ENCODE results near the gene CISTR. TPM values are rescaled to one million over a fixed set of nuclear protein-coding genes. Genes with fewer than 3 reads are reported as not detected.
A peak's percentile ranks its signal among the peaks of the same experiment; 100 is the strongest.
"Not testable (repeated sequence)": the region's sequence is repeated elsewhere in the genome, so short reads cannot be mapped to it uniquely, and the experiment has no call there.

CISTR gene
- total RNA-seq, 1 donor from 2014 or later: not detected

DNA sequence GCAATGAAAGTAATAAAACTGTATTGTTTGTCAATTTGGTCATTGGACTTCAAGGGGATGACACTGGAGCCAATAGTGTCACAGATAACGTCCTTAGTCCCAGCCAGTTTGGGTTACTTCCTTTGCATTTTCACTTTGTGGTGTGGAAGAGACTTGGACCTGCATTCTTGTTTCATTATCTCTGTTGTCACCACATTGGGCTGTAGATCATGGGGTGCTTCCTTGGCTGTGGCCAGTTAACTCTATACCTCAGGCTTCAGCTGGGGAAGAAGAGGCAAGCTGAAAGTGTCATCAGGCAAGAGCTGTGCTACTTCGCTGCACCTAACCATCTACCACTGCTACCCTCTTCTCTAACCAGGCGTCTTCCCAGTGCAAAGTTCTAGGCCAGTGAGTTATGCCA lies 15.1 kb upstream of the CISTR start:
- DNase-seq (ENCODE audit: low spot score): no peak
- intact Hi-C loops (cut with DNase I): no loop called here
- no peak for ATAC-seq

DNA sequence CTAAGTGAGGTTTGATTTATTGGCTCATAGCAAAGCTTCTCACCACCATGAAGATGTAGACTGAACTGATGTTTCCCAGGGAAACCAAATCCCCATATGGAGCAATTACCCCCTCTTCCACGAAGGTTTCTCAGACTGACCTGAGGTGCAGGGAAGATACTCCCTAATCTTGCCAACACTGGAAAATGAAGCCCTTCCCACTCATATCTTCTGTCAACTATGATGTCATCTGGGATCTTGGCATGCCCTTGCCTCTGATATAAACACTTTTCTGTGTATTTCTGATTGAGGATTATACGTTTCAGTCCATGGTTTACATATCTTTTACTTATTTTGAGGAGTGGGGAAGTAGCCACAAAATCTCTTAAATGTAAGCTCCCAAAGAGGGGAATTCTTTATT lies 14.1 kb upstream of the CISTR start:
- ATAC-seq: no peak
- DNase-seq (ENCODE audit: low spot score): no peak
- intact Hi-C loops (cut with DNase I): no loop called here

DNA sequence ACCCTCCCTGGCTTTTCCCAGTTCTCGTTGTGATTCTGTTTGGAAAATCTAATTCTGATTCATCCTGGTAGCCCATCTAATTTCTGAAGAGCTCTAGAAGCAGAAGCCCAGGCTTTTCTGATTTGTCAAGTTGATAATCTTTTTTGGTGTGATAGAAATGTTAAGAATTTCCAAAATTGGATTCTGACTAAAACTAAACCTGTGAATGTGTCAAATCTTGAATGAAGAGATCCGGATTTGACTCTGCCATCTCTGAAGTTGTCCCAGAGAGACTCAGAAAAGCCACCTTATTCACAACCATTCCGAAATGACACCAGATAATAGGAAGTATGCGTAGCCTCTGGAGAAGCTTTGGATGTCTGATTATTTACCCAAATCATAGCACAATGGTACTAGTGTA lies 12.8 kb upstream of the CISTR start:
- intact Hi-C loops (cut with DNase I): no loop called here
- DNase-seq (ENCODE audit: low spot score) (no peak), ATAC-seq (no peak)

DNA sequence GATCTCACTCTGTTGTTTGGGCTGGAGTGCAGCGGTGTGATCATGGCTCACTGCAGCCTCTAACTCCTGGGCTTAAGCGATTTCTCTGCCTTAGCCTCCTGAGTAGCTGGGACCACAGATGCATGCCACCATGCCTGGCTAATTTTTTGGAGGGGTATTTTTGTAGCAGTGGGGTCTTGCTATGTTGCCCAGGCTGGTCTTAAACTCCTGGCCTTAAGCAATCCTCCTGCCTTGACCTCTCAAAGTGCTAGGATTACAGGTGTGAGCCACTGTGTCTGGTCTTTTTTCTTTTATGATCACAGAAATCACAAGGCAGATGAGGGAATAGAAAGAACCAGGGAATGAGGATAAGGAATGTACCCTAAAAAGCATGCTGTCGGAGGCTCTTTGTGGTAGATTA lies 11.0 kb upstream of the CISTR start:
- DNase-seq (ENCODE audit: low spot score); intact Hi-C loops (cut with DNase I); ATAC-seq: not testable (repeated sequence)

DNA sequence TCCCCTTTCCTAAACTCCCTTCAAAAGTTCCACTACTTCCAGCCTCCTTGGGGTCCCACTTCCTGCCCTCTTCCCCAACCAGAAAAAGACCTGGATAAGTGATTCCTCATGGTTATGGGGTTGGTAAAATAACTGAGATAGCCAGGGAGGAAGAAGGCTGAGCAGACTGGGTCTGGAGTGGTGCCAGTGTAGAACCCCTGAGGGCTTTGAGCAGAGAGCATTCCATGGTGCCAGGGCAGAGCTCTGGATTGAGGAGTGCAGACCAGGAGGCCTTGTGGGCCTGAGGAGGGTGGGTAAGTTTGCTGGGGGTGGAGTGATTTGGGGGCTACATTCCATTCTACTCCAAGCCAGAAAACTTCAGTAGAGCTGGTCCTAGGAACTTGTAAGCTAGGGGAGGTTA lies 9.5 kb upstream of the CISTR start:
- no peak for ATAC-seq
- no peak for DNase-seq (ENCODE audit: low spot score)
- intact Hi-C loops (cut with DNase I): no loop called here

DNA sequence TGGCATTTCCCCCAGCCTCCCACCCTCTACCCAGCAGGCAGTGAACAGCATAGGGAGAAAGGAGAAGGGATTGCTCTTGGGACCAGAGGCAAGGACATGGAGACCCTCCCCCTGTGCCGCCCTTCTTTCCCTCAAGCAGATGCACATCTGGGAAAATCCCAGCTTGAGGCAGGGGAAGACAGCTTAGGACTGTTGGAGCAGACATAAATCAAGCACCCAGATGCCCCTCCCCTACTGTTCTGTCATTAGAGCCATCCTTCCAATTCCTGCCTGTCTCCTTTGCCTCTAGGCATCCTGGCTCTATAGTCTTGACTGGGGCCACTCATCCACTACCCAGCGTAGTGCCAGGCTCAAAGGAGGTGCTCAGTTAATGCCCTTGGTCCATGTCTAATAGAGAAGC lies 7.5 kb upstream of the CISTR start:
- DNase-seq (ENCODE audit: low spot score) (no peak), ATAC-seq (no peak)
- intact Hi-C loops (cut with DNase I): loop anchor here (10.0 kb wide), 1 partner anchor 196 kb away; the partner anchor contains the start of gene HOXC12

DNA sequence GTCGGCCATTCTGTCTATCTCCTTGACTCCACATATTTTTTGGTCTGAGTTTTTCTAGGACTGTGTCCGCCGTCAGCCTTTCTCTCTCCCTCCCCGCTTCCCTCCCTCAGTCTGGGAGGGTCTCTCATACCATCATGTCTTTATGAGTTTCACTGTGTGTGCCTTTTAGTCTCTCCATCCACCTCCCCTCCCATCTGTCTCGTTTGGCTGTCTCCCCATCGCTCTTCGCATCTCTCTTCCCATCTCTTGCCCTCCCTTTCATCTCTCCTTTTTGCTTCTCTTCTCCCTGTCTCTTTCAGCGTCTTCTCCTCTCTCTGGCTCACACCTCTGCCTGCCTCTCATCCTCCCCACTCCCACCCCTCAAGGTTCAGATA lies 6.9 kb upstream of the CISTR start:
- ATAC-seq (no peak), DNase-seq (ENCODE audit: low spot score) (no peak)
- intact Hi-C loops (cut with DNase I): loop anchor here (10.0 kb wide), 1 partner anchor 196 kb away; the partner anchor contains the start of gene HOXC12

DNA sequence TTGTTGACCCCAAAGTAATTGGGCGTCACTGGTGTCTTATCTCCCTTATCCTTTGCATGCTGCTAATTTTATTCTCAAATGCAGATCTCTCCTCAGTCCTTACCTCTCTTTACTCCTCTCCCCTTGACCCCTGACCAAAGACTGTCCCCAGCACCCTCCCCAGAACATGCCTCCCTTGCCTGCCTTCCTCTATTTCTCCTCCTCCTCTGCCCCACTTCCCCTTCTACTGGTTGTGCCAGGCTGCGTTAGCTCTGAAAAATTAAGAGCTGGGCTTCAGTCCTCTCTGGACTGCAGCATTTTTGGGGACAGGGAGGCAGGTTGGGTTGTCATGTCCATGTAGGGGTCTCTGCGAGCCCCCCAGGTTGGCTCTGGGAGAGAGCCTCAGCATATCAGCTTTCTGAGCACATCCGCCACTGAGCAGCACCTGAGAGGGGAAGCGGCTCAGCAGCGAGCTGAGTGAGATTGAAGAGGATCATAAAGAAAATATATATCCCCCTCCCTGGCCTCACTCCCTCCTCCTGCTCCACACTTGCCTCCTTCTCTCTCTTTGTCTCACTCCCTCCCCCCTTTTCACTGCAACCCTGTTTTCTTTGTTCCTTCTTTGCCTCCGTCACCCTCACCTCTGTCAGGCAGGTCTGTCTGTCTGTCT lies 6.4 kb upstream of the CISTR start:
- no peak for ATAC-seq
- intact Hi-C loops (cut with DNase I): loop anchor here (10.0 kb wide), 1 partner anchor 197 kb away; the partner anchor contains the start of gene HOXC12
- no peak for DNase-seq (ENCODE audit: low spot score)

DNA sequence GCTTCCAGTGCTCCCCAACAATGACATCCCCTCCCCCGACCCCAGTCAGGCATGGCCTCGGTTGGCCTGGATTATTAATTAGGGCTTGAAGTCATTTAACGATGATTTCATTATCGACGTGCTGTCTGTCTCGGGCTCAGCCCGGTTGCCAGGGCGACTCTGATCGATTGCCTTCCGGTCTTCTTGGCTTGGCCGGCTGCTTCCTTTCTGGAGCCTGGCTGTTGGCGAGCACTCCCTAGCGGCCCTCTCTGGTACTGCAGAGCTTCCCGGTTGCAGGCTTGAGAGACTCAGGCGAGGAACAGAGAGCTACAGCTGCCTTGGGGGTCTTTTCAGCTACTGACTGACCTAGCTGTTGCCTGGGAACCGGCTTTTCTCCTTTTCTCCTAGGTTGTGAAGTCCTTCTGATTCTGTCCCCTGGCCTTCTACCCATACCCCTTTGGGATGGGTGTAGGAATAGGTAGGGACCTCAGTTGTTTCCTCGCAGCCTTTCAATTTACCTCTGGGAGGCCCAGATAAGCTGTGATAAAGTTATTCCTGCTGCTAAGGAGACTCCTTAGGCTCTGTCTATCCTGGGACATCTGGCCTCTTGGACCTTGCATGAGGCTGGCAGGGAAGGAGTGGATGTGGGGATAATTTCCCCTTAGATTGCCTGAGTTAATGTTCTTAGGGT lies 5.5 kb upstream of the CISTR start:
- DNase-seq (ENCODE audit: low spot score): peak; percentile 85
- intact Hi-C loops (cut with DNase I): loop anchor here (10.0 kb wide), 1 partner anchor 198 kb away; the partner anchor contains the start of gene HOXC12
- ATAC-seq: peak; percentile 66

DNA sequence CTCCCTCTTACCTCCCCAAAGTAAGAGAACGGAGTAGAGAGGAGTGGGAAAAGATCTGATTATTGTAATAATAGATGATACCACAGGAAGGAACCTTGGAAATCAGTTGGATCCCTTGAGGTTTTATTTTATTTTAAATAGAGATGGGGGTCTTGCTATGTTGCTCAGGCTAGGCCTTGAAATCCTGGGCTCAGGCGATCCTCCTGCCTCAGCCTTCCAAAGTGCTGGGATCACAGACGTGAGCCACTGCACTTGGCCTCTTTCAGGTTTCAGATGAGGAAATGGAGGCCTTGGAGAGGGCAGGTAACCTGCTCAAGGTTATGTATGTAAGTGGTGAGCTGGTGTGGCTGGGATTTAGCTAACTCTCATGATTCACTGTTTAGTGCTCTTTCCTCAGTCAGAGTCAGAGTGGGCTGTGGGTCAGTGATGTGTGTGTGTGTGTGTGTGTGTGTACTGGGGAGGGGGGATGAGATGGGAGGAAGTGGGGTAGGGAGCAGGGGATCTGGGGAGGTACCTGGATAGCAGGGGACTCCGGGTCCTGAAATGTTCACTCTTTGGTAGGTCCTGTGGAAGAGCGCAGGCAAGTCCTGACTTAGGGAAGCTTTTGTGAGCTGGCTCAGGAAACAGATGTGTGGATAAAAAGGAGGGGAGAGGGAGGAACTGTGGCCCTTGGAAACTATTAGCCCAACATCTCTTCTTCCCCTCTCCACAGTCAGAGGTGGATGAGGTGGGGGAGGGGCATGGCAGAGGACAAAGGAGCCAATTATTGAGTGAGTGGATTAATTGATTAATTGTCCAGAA lies 4.7 kb upstream of the CISTR start:
- ATAC-seq (no peak), DNase-seq (ENCODE audit: low spot score) (no peak)
- intact Hi-C loops (cut with DNase I): loop anchor here (10.0 kb wide), 1 partner anchor 198 kb away; the partner anchor contains the start of gene HOXC12

DNA sequence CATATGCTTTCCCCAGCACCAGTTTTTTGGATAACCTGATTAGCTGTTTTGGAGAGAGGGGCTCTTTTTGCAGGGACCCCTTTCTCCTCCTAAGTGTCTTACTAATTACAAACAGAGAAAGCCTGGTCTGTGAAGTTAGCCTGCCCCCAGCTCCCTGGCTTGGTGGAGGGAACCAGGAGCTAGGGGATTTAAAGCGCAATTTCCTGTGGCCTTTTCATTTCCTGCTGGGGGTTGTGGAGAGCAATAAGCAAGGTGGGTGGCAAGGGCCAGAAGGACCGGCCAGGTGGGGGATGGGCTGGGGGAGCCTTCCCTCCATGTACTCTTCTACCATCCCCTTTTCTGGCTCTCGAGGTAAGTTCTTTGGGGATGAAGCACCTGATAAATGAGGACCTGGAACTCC lies 4.1 kb upstream of the CISTR start:
- no peak for ATAC-seq
- no peak for DNase-seq (ENCODE audit: low spot score)
- intact Hi-C loops (cut with DNase I): loop anchor here (10.0 kb wide), 1 partner anchor 199 kb away; the partner anchor contains the start of gene HOXC12

DNA sequence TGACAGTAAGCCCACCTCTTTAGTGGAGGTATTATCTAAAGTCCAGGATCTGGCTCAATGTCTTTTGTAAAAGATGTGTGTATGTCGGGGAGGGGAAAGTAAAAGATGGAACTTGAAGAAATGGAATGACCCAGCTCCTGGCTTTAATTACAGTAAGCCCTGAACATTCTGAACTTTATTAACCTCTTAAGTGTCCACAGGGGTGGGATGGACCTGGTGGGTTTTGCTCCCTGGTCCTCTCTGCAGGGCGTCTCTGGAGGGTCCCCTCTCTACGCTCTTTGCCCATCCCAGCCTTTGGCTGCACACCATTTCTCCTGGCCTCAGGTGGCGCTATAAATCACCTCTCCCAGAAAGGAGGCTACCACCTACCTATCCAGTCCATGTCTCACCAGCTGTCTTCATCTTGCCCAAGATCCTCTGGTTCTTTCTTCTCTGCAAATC lies 3.7 kb upstream of the CISTR start:
- DNase-seq (ENCODE audit: low spot score) (no peak), ATAC-seq (no peak)
- intact Hi-C loops (cut with DNase I): loop anchor here (10.0 kb wide), 1 partner anchor 199 kb away; the partner anchor contains the start of gene HOXC12

DNA sequence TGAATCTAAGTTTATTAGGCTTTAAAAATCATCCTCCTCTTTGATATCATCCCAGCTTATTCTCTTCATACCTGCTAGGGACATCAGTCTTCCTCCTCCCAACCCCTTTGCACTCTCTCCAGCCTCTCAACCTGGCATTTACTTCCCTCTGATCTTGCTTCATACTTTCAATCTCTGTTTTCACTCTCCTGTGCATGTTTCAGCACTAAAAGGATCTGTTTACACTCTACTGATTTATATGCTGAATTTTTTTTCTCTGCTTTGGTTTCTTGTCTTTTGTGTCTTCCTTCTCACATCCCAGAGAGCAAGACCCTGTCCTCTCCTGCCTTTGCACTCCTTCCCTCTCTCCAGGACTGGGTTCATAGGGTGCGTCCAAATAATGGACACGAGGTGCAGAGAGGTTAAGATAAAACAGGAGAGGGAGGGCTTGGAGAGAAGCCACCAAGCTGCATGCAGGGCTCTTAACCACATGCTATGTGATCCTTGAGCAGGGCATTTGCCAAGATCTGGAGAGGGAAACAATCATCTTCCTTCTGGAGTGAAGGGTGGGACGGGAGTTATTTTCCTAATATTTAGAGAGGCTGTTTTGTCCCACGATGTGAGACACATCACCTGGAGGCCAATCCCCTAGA lies 3.0 kb upstream of the CISTR start:
- no peak for DNase-seq (ENCODE audit: low spot score)
- no peak for ATAC-seq
- intact Hi-C loops (cut with DNase I): loop anchor here (10.0 kb wide), 1 partner anchor 200 kb away; the partner anchor contains the start of gene HOXC12

DNA sequence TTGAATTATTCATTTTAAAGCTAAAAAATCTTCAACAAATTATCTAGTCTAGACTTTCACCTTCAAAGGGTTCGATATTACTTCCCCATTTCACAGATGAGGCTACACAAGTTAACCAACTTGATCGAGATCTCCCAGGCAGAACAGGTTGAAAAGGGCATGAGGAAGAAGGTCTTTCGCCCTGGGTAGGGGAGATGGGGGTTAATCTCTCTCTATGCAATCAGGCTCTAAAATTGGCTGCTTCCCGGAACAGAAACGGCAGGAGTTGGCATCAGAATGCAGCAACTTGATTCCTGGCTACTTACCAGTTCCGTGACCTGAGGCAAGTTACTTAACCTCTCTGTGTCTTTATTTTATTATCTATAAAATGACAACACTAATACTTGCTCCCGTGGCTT lies 2.4 kb upstream of the CISTR start:
- ATAC-seq (no peak), DNase-seq (ENCODE audit: low spot score) (no peak)
- intact Hi-C loops (cut with DNase I): loop anchor here (10.0 kb wide), 1 partner anchor 201 kb away; the partner anchor contains the start of gene HOXC12

DNA sequence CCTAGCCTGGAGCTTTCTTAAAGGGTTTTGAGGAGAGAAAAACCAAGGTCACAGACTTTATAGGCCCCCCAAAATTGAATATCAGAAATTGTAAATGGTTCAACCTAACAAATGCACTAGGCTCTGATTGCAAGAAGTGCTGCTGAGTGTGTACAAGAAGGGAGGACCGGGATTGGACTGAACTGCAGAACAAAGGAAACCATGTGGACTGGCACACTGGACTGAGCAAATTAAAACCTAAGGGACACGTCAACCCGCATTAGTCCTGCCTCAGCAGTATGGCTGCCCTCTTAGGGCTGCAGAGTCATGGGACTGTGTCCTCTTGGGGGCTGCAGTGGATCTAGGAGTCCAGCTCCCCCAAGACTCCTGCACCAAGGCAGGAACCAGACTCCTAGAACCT lies 842 bp upstream of the CISTR start:
- no peak for ATAC-seq
- no peak for DNase-seq (ENCODE audit: low spot score)
- intact Hi-C loops (cut with DNase I): loop anchor here (10.0 kb wide), 1 partner anchor 202 kb away; the partner anchor contains the start of gene HOXC12

DNA sequence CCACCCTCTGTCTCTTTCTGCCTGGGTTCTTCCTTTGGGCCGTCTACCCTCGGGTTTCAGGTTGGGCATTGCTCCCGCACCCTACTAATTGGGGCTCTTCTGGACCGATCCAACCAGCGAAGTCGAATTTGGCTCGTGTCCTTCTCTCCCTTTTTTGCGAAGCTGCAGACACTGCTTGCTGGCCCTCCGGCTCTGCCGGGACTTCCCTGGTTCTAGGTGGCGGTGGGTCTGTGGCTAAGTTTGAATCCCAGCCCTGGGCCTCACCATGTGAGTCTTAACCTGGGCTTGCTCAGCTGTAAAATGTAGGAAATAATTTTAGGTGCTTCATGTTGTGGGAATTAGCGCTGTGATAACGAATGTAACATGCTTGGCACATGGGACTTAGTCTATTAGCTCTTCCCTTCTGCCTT lies 418 bp upstream of the CISTR start:
- intact Hi-C loops (cut with DNase I): loop anchor here (10.0 kb wide), 1 partner anchor 203 kb away; the partner anchor contains the start of gene HOXC12
- DNase-seq (ENCODE audit: low spot score) (no peak), ATAC-seq (no peak)

DNA sequence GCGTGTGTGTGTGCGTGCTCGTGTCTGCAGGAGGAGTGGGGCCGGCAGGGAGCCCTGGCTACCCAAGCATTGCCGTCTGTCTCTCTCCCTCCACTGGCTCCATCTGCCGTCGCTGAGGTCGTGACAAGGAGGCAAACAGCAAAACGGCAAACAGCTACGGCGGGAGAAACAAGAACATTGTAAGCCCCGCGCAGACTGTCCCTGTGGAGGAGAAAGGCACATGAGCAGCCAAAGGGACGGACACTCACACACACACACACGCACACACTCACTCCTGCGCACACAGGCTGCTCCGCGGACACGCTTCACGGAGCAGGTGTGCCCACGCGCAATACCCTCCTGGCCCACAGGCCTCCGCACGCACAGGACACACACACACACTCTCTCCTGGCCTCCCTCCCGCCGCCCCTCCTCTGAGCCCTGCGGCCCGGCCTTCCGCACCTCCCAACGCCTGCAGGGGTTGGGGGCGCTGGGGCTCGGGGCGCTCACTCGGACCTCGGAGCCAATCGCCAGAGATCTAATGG lies 905 bp downstream of the CISTR start:
- intact Hi-C loops (cut with DNase I): loop anchor here (10.0 kb wide), 1 partner anchor 204 kb away; the partner anchor contains the start of gene HOXC12
- ATAC-seq: peak; percentile 21
- DNase-seq (ENCODE audit: low spot score): no peak

DNA sequence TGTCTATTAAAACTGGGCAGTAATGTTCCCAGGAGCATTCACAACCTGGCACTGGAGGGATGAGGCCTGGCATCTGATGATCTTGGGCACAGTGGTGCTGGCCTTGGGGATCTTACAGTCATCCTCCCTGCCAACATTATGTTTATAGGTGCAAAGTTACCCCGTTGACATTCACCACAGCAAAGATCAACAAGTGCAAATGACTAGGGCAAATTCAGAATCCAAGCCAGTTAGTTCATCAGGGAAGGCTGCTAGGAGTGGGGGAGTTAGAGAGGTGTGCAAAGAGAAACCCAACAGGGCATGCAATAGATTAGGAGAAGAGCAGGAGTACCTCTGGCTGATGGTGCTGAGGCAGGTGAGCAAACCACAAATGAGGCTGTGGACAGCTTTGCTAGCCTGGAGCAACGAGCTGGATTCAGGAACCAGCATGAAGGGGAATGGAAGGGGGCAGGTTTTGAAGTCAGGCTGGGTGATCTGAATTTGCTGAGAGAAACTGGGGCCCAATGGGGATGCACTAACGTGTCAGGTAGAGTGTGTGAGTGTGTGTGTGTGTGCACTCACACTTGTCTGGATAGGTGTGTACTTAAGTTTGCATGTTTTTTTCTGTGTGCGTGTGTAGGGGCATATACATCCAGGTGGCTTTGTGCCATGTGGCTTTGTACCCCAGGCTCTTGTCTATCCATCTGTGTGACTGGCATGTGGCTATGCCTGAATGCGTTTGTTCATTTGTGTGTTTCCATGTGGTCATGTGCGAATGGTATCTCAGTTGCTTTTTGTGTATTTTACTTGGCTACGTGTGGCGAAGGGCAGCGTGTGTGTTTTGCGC lies 1.6 kb downstream of the CISTR start:
- intact Hi-C loops (cut with DNase I): loop anchor here (5.0 to 10.0 kb wide), 2 partner anchors 48 to 205 kb away; partner anchors contain the start of gene HOXC12
- no peak for ATAC-seq
- no peak for DNase-seq (ENCODE audit: low spot score)

All from sciatic nerve (tissue), 2 donors.